ENCODE measurements around the gene AFDN.

DNA sequence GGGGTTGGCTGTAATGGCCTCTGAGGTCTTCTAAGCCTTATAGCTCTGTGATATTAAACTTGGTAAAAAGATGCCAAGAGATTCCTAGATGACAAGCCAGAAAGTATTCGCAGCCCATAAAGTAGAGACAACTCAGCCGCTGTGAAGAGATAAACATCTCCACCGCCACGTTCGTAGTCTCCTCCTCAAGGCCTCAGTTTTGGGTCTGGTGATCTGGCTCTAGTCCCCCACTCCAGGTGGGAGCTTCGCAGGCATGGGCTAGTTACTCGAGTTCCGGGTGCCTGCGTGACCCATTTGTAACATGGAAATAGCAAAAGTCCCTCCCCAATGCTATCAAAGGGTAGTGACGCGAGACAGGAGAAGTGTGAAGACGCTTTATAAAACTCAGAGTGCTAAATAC lies 28.3 kb upstream of the AFDN start:
- TF ChIP-seq POLR2A (IDR thresholded peaks at IDR 0.05; ENCODE audit: low read depth, low read length) (no peak), RAD21 (IDR thresholded peaks at IDR 0.05; ENCODE audit: insufficient read depth, low read depth, low read length) (no peak), GABPA (IDR thresholded peaks at IDR 0.05; ENCODE audit: low read depth) (no peak), ESRRA (IDR thresholded peaks at IDR 0.05; ENCODE audit: low read length) (no peak)

Measured in GM12878 (cell line).